Diencephalon (tissue), 1 donor: ENCODE data around the gene RNF146. TPM values are rescaled to one million over a fixed set of nuclear protein-coding genes. Genes with fewer than 3 reads are reported as not detected.

Experiments
- small RNA-seq: library from RNA; depleted of rRNA; stranded (forward); fragments of <200 nt; gene quantifications from one replicate; pipeline ENCODE3, GENCODE V24; 2014
- total RNA-seq: library from RNA; depleted of rRNA; stranded (reverse); fragments of >200 nt; gene quantifications from one replicate; pipeline ENCODE4 v1.2.3, GENCODE V29; 2014

RNF146 gene
- total RNA-seq = 102 TPM

GRCh38 chr6:127266178-127266891, at the start of gene RNF146:
Gene RNF146 (plus strand): TSS chr6:127266864. CDS start chr6:127280339, 13,475 bp downstream.

Small RNAs within 50 kb of the gene (small RNA-seq; reads per million reads assigned to genes)
- not detected for gene RNA5SP217

Other genes with a start within 250 kb of the RNF146 start
- 3.7 TPM for gene RSPO3, start 148.2 kb upstream of the RNF146 start, total RNA-seq
- gene ECHDC1, start 76.7 kb downstream of the RNF146 start, total RNA-seq = 48.9 TPM
- gene KIAA0408, start 192.5 kb downstream of the RNF146 start, total RNA-seq = 105 TPM